GM19193 (cell line): ENCODE results near the gene ABCC2.

Experiments
- POLR2A ChIP-seq: IDR thresholded peaks from 4 replicates; pipeline ENCODE4 v1.6.1; 2011; ENCODE audit not compliant: insufficient read depth, insufficient read length; ENCODE audit errors: extremely low read depth

Gene ABCC2

DNA sequence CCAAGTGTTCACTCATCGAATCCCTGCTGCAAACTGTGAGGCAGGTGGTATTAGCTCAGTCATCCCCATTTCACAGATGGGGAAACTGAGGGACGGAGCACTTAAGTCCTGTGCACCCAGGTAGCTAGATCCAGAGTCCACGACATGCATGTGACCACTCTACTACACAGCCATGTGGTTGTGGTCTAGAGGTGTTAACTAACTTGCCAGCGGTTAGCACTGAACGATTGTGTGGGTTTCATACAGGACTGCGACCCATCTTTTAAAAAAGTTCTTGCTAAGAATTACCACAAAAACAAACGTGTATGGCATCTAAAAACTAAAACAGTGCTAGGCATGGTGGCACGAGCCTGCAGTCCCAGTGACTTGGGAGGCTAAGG is 16.1 kb upstream of the ABCC2 start:
- TF ChIP-seq POLR2A, result no peak

DNA sequence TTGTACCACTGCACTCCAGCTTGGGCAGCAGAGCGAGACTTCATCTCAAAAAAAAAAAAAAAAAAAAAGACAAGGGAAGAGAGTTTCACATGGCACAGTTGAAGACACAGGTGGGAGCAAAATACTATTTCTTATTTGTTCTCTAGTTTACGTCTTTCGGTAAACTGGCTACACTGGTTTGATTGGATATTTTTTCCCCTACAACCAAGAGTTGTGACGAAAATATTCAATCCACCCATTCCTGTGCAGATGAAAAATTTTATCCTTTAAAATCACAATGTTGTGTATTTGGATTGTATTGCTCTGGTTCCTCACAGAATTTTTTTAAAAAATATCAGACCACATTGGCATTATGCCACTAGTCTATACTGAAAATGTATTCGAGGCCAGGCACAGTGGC is 14.5 kb upstream of the ABCC2 start:
- TF ChIP-seq POLR2A, result no peak

DNA sequence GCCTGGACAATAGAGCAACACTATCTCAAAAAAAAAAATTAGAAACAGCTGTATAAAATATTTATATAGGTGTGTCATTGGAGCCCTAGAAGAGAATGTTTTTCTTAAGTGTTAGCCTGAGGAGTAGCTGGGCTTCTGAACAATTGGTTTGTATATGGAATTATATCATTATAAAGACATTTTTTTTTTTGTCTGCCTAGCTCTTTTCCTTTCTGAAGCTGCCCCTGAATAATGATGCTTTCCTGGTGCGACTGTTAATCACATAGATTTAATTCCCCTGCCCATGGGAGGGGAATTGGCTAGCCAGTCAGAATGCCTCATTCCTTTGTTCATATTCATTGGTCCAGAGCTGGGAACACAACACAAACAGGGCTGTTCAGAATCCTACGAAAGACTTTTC is 13.9 kb upstream of the ABCC2 start:
- no peak for TF ChIP-seq POLR2A

DNA sequence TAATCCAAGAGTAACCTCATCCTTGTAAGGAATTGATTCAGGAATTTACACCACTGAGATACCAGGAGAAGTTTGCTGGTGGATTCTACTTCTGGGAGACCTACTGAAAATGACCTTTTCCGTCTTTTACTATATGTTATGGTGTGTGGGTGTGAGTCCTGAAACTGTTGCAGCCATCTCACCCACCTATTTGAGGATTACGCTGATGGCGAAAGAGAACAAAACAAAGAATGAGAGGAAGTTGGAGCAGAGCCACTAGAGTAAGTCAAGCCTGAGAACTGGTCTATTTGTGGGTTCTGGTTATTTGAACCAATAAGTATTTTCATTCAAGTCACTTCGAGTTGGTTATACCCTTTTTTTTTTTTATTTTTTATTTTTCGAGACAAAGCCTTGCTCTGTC is 12.7 kb upstream of the ABCC2 start:
- TF ChIP-seq POLR2A, result no peak

DNA sequence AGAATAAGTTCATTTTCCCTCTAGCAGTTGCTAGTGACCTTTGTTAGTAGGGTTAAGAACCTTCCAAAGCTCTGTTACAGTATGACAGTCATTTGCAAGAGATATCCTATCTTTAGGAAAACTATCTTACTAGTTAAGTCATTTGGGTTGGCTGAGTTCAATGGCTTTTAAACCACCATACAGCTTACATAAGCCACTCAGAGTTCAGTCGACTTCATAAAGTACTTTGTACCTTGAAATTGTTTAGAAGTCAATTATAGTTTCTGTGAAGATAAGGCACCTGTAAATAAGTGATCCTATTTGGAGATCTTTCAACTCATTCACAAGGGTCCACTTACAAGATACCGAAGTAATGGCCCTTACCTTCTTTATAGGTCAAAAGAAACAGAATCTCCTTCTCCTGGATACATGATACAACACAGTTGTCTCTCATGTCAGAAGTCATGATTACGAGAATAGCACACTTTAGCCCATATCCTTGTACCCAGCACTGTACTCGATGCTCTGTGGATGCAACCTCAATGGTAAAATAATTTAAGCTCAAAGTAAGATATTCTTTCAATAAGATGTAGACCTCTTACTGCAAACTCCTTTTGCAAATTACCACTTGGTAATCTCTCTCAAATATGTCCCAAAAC is 11.9 kb upstream of the ABCC2 start:
- no peak for TF ChIP-seq POLR2A

DNA sequence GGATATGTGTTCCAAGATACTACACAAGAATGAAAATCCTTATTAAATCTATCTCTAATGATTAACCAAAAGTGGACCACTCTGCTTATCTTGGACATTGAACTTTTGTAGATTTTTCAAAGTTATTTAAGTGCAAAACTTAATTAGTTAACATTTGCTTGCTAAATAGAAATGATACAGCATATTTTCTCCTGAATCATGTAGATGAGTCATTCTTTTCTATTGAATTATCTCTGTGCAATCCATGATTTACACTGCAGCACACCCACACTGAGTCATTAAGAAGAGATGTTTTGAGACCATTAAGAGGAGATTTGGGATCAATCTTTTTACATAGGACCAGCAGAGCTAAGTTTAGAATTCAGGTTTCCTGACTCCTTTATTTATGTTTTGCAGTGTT is 6.6 kb upstream of the ABCC2 start:
- no peak for TF ChIP-seq POLR2A

DNA sequence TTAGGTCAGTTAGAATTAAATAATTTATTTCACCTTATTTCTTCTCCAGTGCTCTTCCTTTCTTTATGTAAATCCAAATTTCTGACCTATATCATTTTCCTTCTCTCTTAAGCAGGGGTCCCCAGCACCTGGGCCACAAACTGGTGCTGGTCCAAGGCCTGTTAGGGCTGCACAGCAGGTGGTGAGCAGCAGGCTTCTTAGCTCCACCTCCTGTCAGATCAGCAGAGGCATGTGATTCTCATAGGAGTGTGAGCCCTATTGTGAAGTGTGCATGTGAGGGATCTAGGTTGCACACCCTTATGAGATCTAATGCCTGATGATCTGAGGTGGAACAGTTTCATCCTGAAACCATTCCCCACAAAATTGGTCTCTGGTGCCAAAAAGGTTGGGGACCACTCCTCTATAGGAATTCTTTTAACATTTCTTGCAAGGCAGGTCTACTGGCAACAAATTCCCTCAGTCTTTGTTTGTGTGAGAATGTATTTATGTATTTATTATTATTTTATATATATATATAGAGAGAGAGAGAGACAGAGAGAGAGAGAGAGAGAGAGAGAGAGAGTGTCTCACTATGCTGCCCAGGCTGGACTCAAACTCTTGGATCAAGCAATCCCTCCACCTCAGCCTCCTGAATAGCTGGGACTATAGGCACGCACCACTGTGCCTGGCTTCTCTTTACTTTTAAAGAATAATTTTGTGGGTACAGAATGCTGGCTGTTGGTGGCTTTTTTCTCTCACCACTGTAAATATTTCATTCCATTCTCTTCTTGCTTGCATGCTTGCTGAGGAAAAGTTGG is 4.3 kb upstream of the ABCC2 start:
- TF ChIP-seq POLR2A, result no peak

DNA sequence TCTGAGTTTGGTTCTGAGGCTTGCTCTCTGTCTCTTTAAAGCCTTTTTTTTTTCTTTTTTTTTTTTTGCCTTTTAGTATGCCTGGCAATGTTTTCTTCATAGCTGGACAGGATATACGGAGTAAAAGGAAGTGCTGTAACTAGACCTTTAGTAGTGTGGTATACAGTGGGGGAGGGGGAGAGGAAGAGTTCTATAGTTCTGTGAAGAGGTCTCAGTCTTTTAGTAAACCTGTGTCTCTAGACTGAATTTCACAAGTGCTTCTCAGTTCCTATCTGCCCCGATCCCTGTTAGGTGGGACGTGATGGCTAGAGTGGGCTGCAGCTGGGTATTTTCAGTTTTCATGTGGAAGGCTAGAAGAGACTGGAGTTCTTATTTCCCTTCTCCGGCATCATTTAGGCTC is 3.1 kb upstream of the ABCC2 start:
- no peak for TF ChIP-seq POLR2A

DNA sequence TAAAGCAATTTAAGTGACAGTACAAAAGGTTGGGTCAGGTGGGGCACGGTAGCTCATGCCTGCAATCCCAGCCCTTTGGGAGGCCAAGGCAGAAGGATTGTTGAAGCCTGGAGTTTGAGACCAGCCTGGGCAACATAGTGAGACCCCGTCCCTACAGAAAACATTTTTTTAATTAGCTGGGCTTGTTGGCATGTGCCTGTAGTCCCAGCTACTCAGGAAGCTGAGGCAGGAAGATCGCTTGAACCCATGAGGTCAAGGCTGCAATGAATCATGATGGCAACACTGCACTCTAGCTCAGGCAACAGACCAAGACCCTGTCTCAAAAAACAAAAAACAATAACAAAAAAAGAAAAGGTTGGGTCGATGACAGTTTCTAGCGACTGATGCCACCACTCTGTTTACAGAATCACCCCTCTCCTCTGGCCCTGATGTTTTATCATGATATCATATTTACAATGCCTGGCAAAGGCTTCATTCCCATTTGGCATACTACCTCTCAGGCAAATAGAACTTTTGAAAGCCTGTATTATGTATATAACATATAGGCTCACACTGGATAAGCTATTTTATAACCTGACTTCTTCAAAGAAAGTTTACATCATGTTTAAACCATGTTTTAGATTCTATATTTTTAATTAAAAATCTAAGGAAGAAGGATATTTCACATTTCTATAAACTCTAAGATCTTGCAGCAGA is 558 bp upstream of the ABCC2 start:
- no peak for TF ChIP-seq POLR2A

DNA sequence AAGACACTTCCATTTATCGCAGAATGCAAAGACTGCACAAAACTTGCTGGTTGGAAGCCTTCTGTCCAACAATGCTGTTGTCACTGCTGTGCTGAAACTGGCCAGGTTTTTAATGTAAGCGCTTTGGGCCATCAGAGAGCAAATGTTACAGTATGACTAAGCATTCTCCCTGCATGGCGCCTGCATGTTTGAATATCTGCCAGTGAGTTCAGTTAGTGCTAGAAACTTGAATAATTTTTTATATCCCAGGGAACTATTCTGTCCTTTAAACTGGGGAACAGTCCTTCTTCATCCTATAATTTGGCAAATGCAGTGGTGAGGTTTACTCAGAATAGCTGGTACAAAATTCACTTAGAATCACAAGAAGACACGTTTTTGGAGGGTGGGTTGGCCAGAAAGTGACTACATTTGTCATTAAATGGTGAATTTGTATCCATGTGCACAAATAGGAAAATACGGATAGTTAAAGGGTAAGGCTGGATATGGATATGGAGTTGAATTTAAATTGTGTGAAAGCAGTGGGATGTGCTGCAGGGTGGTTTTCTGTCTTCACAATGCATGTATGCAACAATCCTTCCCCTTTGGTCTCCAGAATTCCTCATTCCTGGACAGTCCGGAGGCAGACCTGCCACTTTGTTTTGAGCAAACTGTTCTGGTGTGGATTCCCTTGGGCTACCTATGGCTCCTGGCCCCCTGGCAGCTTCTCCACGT is 1.7 kb downstream of the ABCC2 start:
- TF ChIP-seq POLR2A, result no peak

DNA sequence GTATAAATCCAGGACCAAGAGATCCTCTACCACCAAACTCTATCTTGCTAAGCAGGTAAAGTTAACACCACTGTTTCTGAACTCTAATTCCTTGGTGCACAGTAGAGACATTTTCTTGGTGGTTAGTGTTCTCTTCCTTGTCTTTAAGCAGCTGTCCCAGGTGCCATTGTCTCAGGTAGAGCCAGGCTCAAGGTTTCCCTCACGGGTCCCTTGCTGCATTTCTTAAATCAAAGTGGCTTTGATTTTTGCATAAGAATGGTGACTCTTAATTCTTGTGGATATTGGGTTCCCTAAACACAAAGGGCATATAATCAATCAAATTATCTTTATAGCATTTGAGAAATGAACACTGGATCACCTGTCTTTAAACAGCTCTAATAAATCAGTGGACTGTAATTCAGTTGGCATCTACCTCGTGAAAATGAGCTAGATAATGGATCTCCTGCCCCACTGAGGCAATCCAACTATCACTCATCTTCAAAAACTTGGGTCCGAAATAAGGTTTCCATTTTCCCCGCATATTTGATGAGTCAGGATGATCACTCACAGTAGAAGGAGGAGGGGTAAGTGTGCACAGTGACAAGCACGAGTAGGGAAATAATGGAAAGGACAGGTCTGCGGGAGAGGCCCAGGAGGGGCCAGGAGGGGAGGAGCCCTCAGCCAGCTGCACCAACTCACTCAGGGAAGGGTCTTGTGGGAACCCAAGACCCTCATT is 2.4 kb downstream of the ABCC2 start:
- no peak for TF ChIP-seq POLR2A

DNA sequence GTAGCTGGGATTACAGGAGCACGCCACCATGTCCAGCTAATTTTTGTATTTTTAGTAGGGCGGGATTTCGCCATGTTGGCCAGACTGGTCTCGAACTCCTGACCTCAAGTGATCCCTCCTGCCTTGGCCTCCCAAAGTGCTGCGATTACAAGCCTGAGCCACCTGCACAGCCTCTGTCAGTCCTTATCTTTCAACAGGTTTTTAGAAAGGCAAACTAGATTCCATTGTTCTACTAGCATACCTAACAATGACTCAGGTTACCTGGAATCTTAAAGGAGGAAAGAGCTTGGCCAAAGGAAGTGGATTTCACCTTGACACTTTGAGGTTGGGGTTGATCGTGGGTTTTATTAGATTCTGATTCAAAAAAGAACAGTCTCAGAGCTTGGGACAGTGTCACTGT is 3.2 kb downstream of the ABCC2 start:
- TF ChIP-seq POLR2A, result no peak

DNA sequence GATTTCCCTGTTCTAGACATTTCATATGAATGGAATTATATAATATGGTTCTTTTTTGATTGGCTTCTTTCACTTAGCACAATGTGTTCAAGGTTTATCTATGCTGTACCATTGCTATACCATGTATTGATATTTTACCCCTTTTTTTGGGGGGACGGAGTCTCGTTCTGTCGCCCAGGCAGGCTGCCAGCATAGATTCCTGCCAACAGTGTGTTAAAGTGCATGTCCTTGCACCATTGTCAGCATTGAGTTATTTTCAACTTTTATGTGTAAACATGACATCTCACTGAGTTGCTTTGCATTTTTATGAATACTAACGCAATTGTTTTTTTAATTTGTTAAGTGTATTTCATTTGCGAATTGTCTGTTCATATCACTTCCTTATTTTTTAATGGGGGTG is 4.9 kb downstream of the ABCC2 start:
- TF ChIP-seq POLR2A, result no peak

DNA sequence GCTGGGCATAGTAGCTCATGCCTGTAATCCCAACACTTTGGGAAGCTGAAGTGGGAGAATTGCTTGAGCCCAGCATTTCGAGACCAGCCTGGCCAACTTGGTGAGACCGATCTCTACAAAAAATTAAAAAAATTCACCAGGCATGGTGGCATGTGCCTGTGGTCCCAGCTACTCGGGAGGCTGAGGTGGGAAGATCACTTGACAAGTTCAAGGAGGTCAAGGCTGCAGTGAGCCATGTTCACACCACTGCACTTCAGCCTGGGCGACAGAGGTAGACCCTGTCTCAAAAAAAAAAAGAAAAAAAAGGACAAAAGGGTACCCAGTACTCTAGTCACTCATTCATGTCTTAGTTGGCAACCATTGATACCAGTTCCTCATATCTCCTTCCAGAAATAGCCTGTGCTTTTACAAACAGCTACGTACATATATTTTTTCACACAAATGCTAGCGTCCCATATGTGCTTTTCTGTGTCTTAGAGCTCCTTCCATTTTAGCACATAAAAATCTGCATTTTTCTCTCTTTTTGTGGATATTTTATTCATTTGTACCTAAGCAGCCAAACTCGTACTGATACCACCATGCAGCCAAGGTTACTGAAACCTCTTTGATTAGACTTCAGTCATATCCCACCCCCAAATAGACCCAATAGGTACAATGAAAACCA is 5.5 kb downstream of the ABCC2 start:
- no peak for TF ChIP-seq POLR2A
